ENCODE results near the gene RPS6KB2. TPM values are rescaled to one million over a fixed set of nuclear protein-coding genes. Genes with fewer than 3 reads are reported as not detected.
A peak's percentile ranks its signal among the peaks of the same experiment; 100 is the strongest.
"Not testable (repeated sequence)": the region's sequence is repeated elsewhere in the genome, so short reads cannot be mapped to it uniquely, and the experiment has no call there.

RPS6KB2 gene
- polyA plus RNA-seq, 4 donors, result 39.0 to 88.1 (median 74.3) TPM

- DNase-seq, result no peak
- WGBS, 3 donors, result 91 to 95% (median 94%) methylated on average over 12 of the region's 12 CpGs
Observed at GRCh38 chr11:67457453-67457852, 29.2 kb downstream of the RPS6KB2 start.

DNA sequence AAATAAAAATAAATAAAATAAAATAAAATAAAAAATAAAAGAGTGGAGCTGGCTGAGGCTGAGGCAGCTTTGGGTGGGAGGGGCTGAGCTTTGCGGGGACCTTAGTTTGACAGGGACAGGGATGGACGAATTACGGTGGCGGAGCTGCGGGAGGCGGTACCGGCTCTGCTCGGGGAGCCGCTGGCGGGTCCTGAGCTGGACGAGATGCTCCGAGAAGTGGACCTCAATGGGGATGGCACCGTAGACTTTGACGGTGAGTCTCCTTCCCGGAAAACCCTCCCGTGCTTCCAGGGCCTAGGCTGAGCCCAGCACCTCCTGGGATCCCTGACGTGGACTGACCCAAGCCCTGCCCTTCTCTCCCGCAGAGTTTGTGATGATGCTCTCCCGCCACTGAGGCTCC, 30.0 kb downstream of the RPS6KB2 start:
- Histone ChIP-seq H3K36me3 (ENCODE audit: control insufficient read depth in 3 of 3, insufficient read depth in 2 of 3, low read depth in 1 of 3, low read length in 3 of 3) (peaks cover 0 to 7% (median 0%) of the 10 kb centered on the region in 3 donors), H3K4me3 (ENCODE audit: low read depth in 1 of 3, low read length in 3 of 3) (no peak overlapping the region), H3K4me1 (ENCODE audit: control insufficient read depth in 3 of 3, insufficient read depth in 2 of 3, low read depth in 1 of 3, low read length in 2 of 3) (no peaks in the 10 kb centered on the region), H3K27me3 (ENCODE audit: control insufficient read depth in 3 of 3, insufficient read depth in 3 of 3, low read length in 3 of 3) (peaks cover 0 to 3% (median 0%) of the 10 kb centered on the region in 3 donors), H3K9me3 (ENCODE audit: control insufficient read depth in 2 of 2, insufficient read depth in 1 of 2, low read depth in 1 of 2, low read length in 1 of 2) (no peaks in the 10 kb centered on the region), H3K27ac (ENCODE audit: low read depth in 1 of 3, low read length in 2 of 3) (no peak overlapping the region)
- FAIRE-seq (no peak), DNase-seq (no peak)
- WGBS, 3 donors, result 88 to 94% (median 91%) methylated on average over 18 to 19 of the region's 19 CpGs

More at GRCh38 chr11:67457453-67457852, 29.2 kb downstream of the RPS6KB2 start:
- Histone ChIP-seq H3K4me1 (ENCODE audit: control insufficient read depth in 3 of 3, insufficient read depth in 2 of 3, low read depth in 1 of 3, low read length in 2 of 3) (no peaks in the 10 kb centered on the region), H3K4me3 (ENCODE audit: low read depth in 1 of 3, low read length in 3 of 3) (no peak overlapping the region), H3K27me3 (ENCODE audit: control insufficient read depth in 3 of 3, insufficient read depth in 3 of 3, low read length in 3 of 3) (peaks cover 0 to 3% (median 0%) of the 10 kb centered on the region in 3 donors), H3K27ac (ENCODE audit: low read depth in 1 of 3, low read length in 2 of 3) (no peak overlapping the region), H3K36me3 (ENCODE audit: control insufficient read depth in 3 of 3, insufficient read depth in 2 of 3, low read depth in 1 of 3, low read length in 3 of 3) (peaks cover 0 to 2% (median 0%) of the 10 kb centered on the region in 3 donors), H3K9me3 (ENCODE audit: control insufficient read depth in 2 of 2, insufficient read depth in 1 of 2, low read depth in 1 of 2, low read length in 1 of 2) (no peaks in the 10 kb centered on the region)
- FAIRE-seq, result no peak

- H3K4me3 ChIP-seq (ENCODE audit: low read depth in 1 of 3, low read length in 3 of 3), result no peak overlapping the region
- no peaks in the 10 kb centered on the region for H3K9me3 ChIP-seq (ENCODE audit: control insufficient read depth in 2 of 2, insufficient read depth in 1 of 2, low read depth in 1 of 2, low read length in 1 of 2)
- H3K36me3 ChIP-seq (ENCODE audit: control insufficient read depth in 3 of 3, insufficient read depth in 2 of 3, low read depth in 1 of 3, low read length in 3 of 3), result peaks cover 0 to 35% (median 0%) of the 10 kb centered on the region in 3 donors
- peaks cover 2 to 32% (median 7%) of the 10 kb centered on the region in 3 donors for H3K4me1 ChIP-seq (ENCODE audit: control insufficient read depth in 3 of 3, insufficient read depth in 2 of 3, low read depth in 1 of 3, low read length in 2 of 3)
- H3K27ac ChIP-seq (ENCODE audit: low read depth in 1 of 3, low read length in 2 of 3), result no peak overlapping the region
- FAIRE-seq, result no peak
- H3K27me3 ChIP-seq (ENCODE audit: control insufficient read depth in 3 of 3, insufficient read depth in 3 of 3, low read length in 3 of 3), result no peaks in the 10 kb centered on the region
- 64 to 83% (median 77%) methylated on average over 10 of the region's 10 CpGs for WGBS, 3 donors
- DNase-seq, result no peak
Observed at GRCh38 chr11:67463186-67463585, 34.9 kb downstream of the RPS6KB2 start.

- 46 to 73% (median 61%) methylated on average over 19 to 20 of the region's 20 CpGs for WGBS, 3 donors
- FAIRE-seq (no peak), DNase-seq (peak in 1 of 2 donors; percentile 91)
Observed at GRCh38 chr11:67463680-67464410, 35.6 kb downstream of the RPS6KB2 start.

GRCh38 chr11:67464411-67465188, 36.3 kb downstream of the RPS6KB2 start:
- 6 to 11% (median 10%) methylated on average over 37 to 56 of the region's 56 CpGs for WGBS, 3 donors
- peak overlapping the region; percentile 55 to 95 (median 84) for H3K4me3 ChIP-seq (ENCODE audit: low read depth in 1 of 3, low read length in 3 of 3)
- FAIRE-seq (no peak), DNase-seq (peak; percentile 92)
- peak overlapping the region; percentile 88 to 95 (median 93) for H3K27ac ChIP-seq (ENCODE audit: low read depth in 1 of 3, low read length in 2 of 3)
- peaks cover 0 to 33% (median 0%) of the 10 kb centered on the region in 3 donors for H3K36me3 ChIP-seq (ENCODE audit: control insufficient read depth in 3 of 3, insufficient read depth in 2 of 3, low read depth in 1 of 3, low read length in 3 of 3)
- H3K4me1 ChIP-seq (ENCODE audit: control insufficient read depth in 3 of 3, insufficient read depth in 2 of 3, low read depth in 1 of 3, low read length in 2 of 3), result peaks cover 2 to 36% (median 7%) of the 10 kb centered on the region in 3 donors
- no peaks in the 10 kb centered on the region for H3K9me3 ChIP-seq (ENCODE audit: control insufficient read depth in 2 of 2, insufficient read depth in 1 of 2, low read depth in 1 of 2, low read length in 1 of 2)
- H3K27me3 ChIP-seq (ENCODE audit: control insufficient read depth in 3 of 3, insufficient read depth in 3 of 3, low read length in 3 of 3), result no peaks in the 10 kb centered on the region

More at GRCh38 chr11:67463680-67464410, 35.6 kb downstream of the RPS6KB2 start:
- Histone ChIP-seq H3K4me3 (ENCODE audit: low read depth in 1 of 3, low read length in 3 of 3) (peak overlapping the region in 2 of 3 donors; percentile 84 to 95), H3K36me3 (ENCODE audit: control insufficient read depth in 3 of 3, insufficient read depth in 2 of 3, low read depth in 1 of 3, low read length in 3 of 3) (peaks cover 0 to 34% (median 0%) of the 10 kb centered on the region in 3 donors), H3K27me3 (ENCODE audit: control insufficient read depth in 3 of 3, insufficient read depth in 3 of 3, low read length in 3 of 3) (no peaks in the 10 kb centered on the region), H3K9me3 (ENCODE audit: control insufficient read depth in 2 of 2, insufficient read depth in 1 of 2, low read depth in 1 of 2, low read length in 1 of 2) (no peaks in the 10 kb centered on the region), H3K27ac (ENCODE audit: low read depth in 1 of 3, low read length in 2 of 3) (peak overlapping the region; percentile 73 to 95 (median 93)), H3K4me1 (ENCODE audit: control insufficient read depth in 3 of 3, insufficient read depth in 2 of 3, low read depth in 1 of 3, low read length in 2 of 3) (peaks cover 2 to 34% (median 7%) of the 10 kb centered on the region in 3 donors)

GRCh38 chr11:67465189-67465510, 36.9 kb downstream of the RPS6KB2 start:
- WGBS, 3 donors, result 23 to 45% (median 37%) methylated on average over 3 of the region's 3 CpGs
- DNase-seq (peak; percentile 42 to 44), FAIRE-seq (no peak)
- Histone ChIP-seq H3K4me3 (ENCODE audit: low read depth in 1 of 3, low read length in 3 of 3) (peak overlapping the region; percentile 55 to 95 (median 84)), H3K9me3 (ENCODE audit: control insufficient read depth in 2 of 2, insufficient read depth in 1 of 2, low read depth in 1 of 2, low read length in 1 of 2) (no peaks in the 10 kb centered on the region), H3K27ac (ENCODE audit: low read depth in 1 of 3, low read length in 2 of 3) (peak overlapping the region; percentile 83 to 95 (median 88)), H3K27me3 (ENCODE audit: control insufficient read depth in 3 of 3, insufficient read depth in 3 of 3, low read length in 3 of 3) (no peaks in the 10 kb centered on the region), H3K36me3 (ENCODE audit: control insufficient read depth in 3 of 3, insufficient read depth in 2 of 3, low read depth in 1 of 3, low read length in 3 of 3) (peaks cover 0 to 33% (median 0%) of the 10 kb centered on the region in 3 donors), H3K4me1 (ENCODE audit: control insufficient read depth in 3 of 3, insufficient read depth in 2 of 3, low read depth in 1 of 3, low read length in 2 of 3) (peaks cover 2 to 40% (median 7%) of the 10 kb centered on the region in 3 donors)

DNA sequence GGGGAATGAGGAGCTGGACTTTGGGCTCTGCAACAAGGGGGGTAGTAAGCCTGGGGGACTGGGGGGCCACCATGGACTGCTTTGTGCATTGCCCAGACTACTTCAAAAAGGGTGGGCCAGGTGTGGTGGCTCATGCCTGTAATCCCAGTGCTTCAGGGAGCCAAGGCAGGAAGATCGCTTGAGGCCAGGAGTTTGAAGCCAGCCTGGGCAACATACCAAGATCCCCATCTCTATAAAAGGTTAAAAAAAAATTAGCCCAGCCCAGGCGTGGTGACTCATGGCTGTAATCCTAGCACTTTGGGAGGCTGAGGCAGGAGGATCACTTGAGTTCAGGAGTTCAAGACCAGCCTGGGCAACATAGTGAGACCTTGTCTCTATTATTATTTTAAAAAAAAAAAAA, 37.2 kb downstream of the RPS6KB2 start:
- peak overlapping the region; percentile 83 to 95 (median 88) for H3K27ac ChIP-seq (ENCODE audit: low read depth in 1 of 3, low read length in 2 of 3)
- H3K9me3 ChIP-seq (ENCODE audit: control insufficient read depth in 2 of 2, insufficient read depth in 1 of 2, low read depth in 1 of 2, low read length in 1 of 2); FAIRE-seq; H3K27me3 ChIP-seq (ENCODE audit: control insufficient read depth in 3 of 3, insufficient read depth in 3 of 3, low read length in 3 of 3): not testable (repeated sequence)
- WGBS, 3 donors, result 55 to 70% (median 65%) methylated on average over 2 of the region's 2 CpGs
- H3K4me1 ChIP-seq (ENCODE audit: control insufficient read depth in 3 of 3, insufficient read depth in 2 of 3, low read depth in 1 of 3, low read length in 2 of 3), result peaks cover 2 to 40% (median 7%) of the 10 kb centered on the region in 3 donors
- peaks cover 0 to 33% (median 0%) of the 10 kb centered on the region in 3 donors for H3K36me3 ChIP-seq (ENCODE audit: control insufficient read depth in 3 of 3, insufficient read depth in 2 of 3, low read depth in 1 of 3, low read length in 3 of 3)
- peak in 1 of 2 donors; percentile 28 for DNase-seq
- H3K4me3 ChIP-seq (ENCODE audit: low read depth in 1 of 3, low read length in 3 of 3), result peak overlapping the region in 2 of 3 donors; percentile 84 to 95

DNA sequence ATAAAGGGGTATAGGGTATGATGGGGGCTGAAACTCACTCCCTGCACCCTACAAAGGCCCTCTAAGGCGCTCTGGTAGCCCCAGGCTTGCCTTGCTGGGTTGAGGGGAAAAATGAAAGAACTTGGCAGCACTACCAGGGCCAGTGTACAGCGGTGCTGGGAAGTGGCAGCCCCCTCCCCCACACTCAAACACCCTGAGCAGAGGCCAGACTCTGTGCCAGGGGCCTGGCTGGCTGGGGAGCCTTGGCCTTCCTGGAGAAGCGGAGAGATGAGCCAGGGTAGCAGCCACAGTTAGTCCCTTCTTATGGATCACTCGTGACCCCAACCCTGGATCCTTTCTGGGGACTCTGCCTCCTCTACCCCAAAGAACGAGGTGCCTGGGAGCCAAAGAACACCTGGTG, 38.1 kb downstream of the RPS6KB2 start:
- no peak for FAIRE-seq
- Histone ChIP-seq H3K27ac (ENCODE audit: low read depth in 1 of 3, low read length in 2 of 3) (no peak overlapping the region), H3K4me1 (ENCODE audit: control insufficient read depth in 3 of 3, insufficient read depth in 2 of 3, low read depth in 1 of 3, low read length in 2 of 3) (peaks cover 2 to 40% (median 7%) of the 10 kb centered on the region in 3 donors), H3K9me3 (ENCODE audit: control insufficient read depth in 2 of 2, insufficient read depth in 1 of 2, low read depth in 1 of 2, low read length in 1 of 2) (no peaks in the 10 kb centered on the region), H3K27me3 (ENCODE audit: control insufficient read depth in 3 of 3, insufficient read depth in 3 of 3, low read length in 3 of 3) (no peaks in the 10 kb centered on the region), H3K4me3 (ENCODE audit: low read depth in 1 of 3, low read length in 3 of 3) (no peak overlapping the region), H3K36me3 (ENCODE audit: control insufficient read depth in 3 of 3, insufficient read depth in 2 of 3, low read depth in 1 of 3, low read length in 3 of 3) (peaks cover 0 to 33% (median 0%) of the 10 kb centered on the region in 3 donors)
- WGBS, 3 donors, result 75 to 88% (median 83%) methylated on average over 5 of the region's 5 CpGs
- DNase-seq, result no peak

All from small intestine (tissue), 7 donors.